GM12878 (cell line): ENCODE measurements around the gene SALL4. TPM values are rescaled to one million over a fixed set of nuclear protein-coding genes. Genes with fewer than 3 reads are reported as not detected.

Experiments used
- CUX1 ChIP-seq: IDR thresholded peaks from 2 replicates; pipeline ENCODE4 v1.6.1; 2012; ENCODE audit warnings: improper control_type of control experiment, low read depth, low read length; ENCODE audit not compliant: insufficient replicate concordance
- E4F1 ChIP-seq: fragments of 450-650 bp; IDR thresholded peaks from 2 replicates; pipeline ENCODE4 v1.6.1; 2018; ENCODE audit warnings: borderline replicate concordance, mild to moderate bottlenecking; ENCODE audit not compliant: partially characterized antibody
- PRDM15 ChIP-seq: fragments of 450-650 bp; formaldehyde crosslinking; IDR thresholded peaks from 2 replicates; pipeline ENCODE4 v1.4.0; 2020; ENCODE audit warnings: mild to moderate bottlenecking, moderate library complexity
- RAD21 ChIP-seq: IDR thresholded peaks from 2 replicates; pipeline ENCODE4 v1.6.1; 2011; ENCODE audit warnings: mild to moderate bottlenecking, low read depth, low read length, moderate library complexity; ENCODE audit not compliant: insufficient read depth
- polyA plus RNA-seq, 11 experiments: library from polyadenylated mRNA; depleted of rRNA in 4 of 11; unstranded in 6 of 11; stranded (reverse) in 5 of 11; fragments of >200 nt; fragmentation: Nextera tagmentation in 4 of 11; fragmentation: Illumina TruSeq in 1 of 11; extraction: Ambion mirVana in 4 of 11; extraction: Trizol in 1 of 11; gene quantifications; 1 replicate in 1 of 11; 2 replicates in 10 of 11; pipeline versions ENCODE4 v1.2.1 to v1.2.3, GENCODE V29; 2011 to 2016; ENCODE audit warnings: inconsistent platforms in 2 of 11, missing spikeins in 2 of 11, low read depth in 1 of 11
- total RNA-seq, 4 experiments: library from RNA; depleted of rRNA in 3 of 4; stranded (reverse); fragments of >200 nt in 3 of 4; fragmentation: Illumina TruSeq in 1 of 4; extraction: Trizol in 1 of 4; gene quantifications; 2 replicates each; pipeline versions ENCODE4 v1.2.1 to v1.2.3, GENCODE V29; 2013 to 2021
- TF ChIP-seq, protein P1 (sequence below): fragments of 450-650 bp; IDR thresholded peaks from 2 replicates; pipeline ENCODE4 v1.6.1; 2017; ENCODE audit warnings: borderline replicate concordance

SALL4 gene
- total and polyA plus RNA-seq, 10 of the 15 experiments (the other 5 are each of a cell fraction or from before 2014, with no cell fraction given) = 0.08 to 1.1 (median 0.23) TPM; not detected in 7

DNA sequence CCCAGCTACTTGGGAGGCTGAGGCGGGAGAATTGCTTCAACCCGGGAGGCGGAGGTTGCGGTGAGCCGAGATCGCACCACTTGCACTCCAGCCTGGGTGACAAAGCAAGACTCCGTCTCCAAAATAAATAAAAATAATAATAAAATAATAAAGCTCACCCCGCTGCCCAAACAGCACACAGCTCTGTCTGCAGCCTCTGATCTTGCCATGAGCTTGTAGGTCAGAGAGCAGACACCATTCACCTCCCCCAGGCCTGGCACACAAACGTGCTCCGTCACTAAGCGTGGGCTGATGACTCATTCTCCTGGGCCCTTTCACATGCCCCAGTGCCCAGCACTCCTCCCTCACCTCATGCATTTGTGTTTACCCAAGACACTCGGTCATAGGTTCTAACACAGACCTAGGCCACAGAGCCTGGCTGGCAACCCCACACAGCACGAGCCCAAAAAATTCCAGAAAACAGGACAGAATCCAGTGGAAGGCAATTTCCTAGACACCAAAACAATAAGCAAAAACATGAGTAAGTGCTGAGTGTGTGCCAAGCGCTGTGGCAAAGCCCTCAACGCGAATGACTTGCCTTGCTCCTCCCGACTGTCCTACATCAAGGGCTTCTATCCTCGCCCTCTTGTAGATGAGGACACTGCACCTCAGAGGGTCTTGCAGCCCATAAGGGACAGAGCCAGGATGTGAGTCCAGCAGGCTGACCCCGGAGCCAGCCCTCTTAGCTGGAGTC, 52.1 kb downstream of the SALL4 start (continued):
- no peak for TF ChIP-seq CUX1
- TF ChIP-seq RAD21 = no peak
- TF ChIP-seq, protein P1, sequence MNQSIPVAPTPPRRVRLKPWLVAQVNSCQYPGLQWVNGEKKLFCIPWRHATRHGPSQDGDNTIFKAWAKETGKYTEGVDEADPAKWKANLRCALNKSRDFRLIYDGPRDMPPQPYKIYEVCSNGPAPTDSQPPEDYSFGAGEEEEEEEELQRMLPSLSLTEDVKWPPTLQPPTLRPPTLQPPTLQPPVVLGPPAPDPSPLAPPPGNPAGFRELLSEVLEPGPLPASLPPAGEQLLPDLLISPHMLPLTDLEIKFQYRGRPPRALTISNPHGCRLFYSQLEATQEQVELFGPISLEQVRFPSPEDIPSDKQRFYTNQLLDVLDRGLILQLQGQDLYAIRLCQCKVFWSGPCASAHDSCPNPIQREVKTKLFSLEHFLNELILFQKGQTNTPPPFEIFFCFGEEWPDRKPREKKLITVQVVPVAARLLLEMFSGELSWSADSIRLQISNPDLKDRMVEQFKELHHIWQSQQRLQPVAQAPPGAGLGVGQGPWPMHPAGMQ = no peak
- TF ChIP-seq PRDM15 = no peak
- no peak for TF ChIP-seq E4F1
